ENCODE data around the gene CHCHD10.
A peak's percentile ranks its signal among the peaks of the same experiment; 100 is the strongest.

CHCHD10 gene

DNA sequence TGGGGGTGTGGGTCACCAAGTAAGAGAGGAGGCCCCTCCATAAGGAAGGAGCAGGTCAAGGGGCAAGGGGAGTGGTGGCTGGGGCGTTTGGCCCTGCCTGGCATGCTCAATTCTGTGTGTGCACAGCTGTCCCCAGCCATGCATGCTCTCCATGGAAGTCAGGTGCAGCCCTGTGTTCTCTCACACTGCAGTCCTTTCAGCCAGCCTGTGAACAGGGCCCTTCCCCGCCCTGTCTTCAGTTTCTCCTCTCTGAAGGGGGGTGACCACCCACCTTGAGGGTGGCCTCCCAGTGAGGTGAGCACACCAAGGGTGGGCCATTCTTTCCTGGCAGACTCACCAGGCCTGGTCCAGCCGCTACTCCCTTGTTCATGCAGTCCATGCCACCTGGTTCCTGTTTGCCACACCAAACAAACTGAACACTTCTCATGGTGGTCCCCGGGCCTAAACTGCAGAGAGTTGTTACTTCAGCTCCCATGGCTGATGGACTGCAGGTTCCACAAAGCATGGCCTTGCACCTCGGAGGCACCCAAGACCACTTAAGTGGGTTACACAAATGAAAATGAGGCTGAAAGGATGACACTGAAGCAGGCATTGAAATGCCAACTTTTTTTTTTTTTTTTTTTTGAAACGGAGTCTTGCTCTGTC lies 1.7 kb upstream of the CHCHD10 start:
- DNase-seq = no peak

GRCh38 chr22:23767303-23767672 lies 484 bp downstream of the CHCHD10 start:
- no peak for DNase-seq

DNA sequence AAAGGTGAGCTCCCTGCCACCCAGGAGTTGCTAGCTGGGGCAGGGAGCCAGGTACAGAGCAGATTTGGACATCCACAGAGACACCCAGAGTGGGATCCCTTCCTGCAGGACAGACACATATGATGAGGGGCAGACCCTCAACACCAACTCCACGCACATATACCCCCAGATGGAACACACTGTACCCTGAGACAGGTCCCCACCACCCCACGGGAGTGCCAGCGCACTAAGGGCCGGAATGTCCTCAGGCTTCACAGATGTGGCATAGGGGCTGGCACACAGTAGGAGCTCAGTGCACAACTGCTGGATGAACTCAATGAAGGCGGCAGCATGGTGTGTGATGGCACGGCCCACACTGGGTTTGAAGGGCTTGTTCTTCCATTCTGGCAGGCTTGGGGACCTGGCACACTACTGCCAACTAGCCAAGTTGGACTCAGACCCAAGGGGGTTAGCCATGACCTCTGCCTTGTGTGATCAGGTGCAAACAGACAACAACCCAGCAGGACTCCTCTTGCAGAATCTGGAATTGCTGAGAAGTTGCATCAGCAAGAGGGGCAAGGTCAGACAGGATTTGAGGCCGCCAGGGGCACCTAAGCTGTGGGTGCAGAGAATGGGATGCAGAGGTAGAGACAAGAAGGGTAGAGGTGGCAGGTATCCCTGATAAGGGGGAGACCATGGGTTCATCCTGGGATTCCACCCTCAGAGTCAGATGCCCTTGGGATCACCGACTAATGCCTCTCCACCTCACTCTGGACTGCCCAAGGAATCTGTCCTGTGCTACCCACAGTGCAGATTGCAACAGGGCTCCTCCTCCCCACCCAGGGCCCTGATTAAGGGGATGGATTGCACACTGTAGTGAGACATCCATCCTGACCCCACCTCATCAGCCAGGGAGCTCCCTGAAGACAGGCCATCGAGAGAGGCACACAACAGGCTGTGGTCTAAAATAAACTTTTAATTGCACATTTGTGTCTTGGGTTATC lies 2.6 kb downstream of the CHCHD10 start:
- no peak for DNase-seq

DNA sequence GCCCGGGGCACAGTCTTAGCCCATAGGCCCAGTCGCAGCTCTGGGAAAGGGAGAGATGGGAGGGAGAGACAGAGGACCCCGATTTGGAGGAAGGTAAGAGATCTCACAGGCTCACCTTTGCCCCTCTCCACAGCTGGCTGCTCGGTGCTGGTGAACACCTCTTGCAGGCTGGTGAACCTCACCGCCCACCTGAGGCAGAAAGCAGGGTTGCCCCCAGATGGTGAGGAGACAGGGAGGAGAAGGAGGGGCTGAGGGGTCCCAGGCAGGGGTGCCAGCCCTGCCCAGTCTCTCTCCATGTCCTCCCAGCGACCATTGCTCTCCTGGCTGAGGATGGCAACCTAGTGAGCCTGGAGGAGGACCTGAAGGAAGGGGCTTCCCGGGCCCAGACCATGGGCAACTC lies 3.8 kb downstream of the CHCHD10 start:
- DNase-seq = no peak

DNA sequence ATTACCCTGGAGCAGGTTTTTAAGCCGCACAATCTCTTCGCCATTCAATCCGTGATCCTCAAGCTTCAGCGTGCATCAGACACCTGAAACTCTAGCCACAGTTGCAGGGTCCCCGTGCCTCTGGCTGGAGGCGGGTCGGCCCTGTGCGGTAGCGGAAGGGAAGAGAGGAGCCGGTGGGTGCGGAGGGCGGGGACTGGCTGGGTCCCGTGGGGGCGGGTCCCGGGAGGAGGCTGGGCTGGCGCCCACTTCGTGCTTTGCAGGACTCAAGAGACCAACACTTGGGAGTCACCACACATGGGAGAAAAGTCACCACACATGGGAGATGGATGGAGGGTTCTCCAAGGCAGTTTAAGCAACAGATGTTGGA lies 4.2 kb downstream of the CHCHD10 start:
- DNase-seq = peak; percentile 31

- no peak for DNase-seq
Observed at GRCh38 chr22:23762842-23763578, 4.8 kb downstream of the CHCHD10 start, which contains the start of gene C22orf15. TSS of gene C22orf15 (plus strand) at chr22:23762990. CDS start at chr22:23763307, 317 bp downstream.

- DNase-seq = no peak
Observed at GRCh38 chr22:23760056-23760455, 7.7 kb downstream of the CHCHD10 start.

GRCh38 chr22:23759566-23759965 lies 8.2 kb downstream of the CHCHD10 start:
- no peak for DNase-seq

DNA sequence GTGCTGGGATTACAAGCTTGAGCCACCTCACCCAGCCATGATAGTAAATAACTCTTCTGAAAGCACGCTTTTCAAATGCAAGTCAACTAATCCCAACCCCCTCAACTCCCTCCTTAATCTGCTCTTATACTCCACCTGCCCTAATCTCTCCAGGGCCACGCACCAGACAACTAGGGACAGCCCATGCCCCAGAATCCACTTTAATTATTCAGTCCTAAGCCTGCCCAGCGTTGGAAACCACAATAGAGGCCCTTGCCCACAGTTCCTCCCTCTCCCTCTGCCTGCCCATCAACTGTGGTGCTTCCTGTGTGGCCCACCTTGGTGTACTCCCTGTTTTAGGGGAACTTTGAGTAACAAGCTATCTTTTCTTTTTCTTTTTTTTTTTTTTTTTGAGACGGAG lies 10.9 kb downstream of the CHCHD10 start:
- DNase-seq = no peak

- no peak for DNase-seq
Observed at GRCh38 chr22:23755711-23756110, 12.1 kb downstream of the CHCHD10 start.

DNA sequence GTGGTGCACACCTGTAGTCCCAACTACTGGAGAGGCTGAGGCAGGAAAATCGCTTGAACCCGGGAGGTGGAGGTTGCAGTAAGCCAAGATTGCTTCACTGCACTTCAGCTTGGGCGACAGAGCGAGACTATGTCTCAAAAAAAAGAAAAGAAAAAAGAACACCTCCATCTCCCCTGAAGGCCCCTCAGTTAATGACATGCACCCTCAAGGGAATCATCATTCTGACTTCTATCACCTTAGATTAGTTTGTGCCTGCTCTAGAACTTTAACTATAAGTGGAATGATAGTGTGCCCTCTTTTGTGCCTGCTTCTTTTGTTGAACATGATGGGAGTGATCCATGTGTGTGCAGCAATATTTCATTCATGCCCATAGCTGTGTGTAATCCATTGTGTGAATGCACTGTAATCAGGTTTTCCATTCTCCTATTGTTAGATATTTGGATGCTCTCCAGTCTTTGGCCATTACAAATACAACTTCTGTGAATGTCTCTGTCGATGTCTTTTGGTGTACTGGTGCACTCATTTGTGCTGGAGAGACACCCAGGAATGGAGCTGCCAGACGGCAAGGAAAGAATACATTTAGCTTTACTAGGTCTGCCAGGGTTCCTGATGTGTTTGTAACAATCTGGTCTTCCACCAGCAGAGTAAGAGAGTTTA lies 12.7 kb downstream of the CHCHD10 start:
- DNase-seq = no peak

GRCh38 chr22:23754220-23754919 lies 13.4 kb downstream of the CHCHD10 start, which contains the start of gene VPREB3:
TSS of gene VPREB3 (minus strand) at chr22:23754425. CDS start at chr22:23754363, 62 bp downstream.
- DNase-seq = no peak

GRCh38 chr22:23753385-23753784 lies 14.4 kb downstream of the CHCHD10 start:
- DNase-seq = no peak

DNA sequence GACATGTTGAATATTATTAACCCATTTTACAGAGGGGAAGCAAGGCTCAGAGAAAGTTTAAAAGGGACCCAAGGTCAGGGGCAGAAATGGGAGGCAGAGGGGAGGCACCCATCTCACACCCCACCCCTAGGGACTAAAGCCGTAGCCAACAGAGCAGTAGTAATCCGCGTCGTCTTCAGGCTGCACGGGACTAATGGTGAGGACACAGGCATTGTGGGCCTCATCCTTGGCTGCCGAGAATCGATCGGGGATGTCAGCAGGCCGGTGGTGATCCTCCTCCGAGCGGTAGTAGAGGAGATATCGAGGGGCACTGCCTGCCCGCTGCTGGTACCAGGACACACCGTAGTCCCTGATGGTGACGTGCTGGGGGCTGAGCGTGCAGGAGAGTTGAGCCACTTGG lies 15.0 kb downstream of the CHCHD10 start:
- DNase-seq = no peak

- DNase-seq = no peak
Observed at GRCh38 chr22:23752090-23752691, 15.6 kb downstream of the CHCHD10 start.

DNA sequence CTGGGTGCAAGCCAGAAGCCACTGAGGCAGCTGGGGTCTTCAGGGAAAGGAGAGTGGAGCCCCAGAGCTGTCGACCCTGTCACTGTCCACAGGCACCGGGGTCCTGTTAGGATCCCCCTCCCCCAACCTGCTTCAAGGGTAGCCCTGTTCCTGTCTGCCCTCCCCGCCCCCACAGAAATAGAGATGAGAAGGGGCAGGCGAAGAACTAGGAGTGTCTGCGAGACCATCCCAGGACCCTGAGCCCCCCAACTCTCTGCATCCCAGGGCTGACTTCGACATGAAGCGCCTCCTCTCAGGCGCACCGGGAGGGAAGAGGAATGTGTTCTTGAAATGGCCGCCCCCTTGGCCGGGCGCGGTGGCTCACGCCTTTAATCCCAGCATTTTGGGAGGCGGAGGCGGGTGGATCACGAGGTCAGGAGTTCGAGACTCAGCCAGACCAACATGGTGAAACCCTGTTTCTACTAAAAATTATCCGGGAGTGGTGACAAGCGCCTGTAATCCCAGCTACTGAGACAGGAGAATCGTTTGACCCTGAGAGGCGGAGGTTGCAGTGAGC lies 16.3 kb downstream of the CHCHD10 start:
- DNase-seq = no peak

GRCh38 chr22:23750714-23751440 lies 16.9 kb downstream of the CHCHD10 start, which contains the start of gene ZNF70:
TSS of gene ZNF70 (minus strand) at chr22:23751112. CDS start at chr22:23745140, 5,972 bp downstream.
- peak; percentile 78 for DNase-seq

- DNase-seq = no peak
Observed at GRCh38 chr22:23750367-23750713, 17.4 kb downstream of the CHCHD10 start.

GRCh38 chr22:23749841-23750301 lies 17.9 kb downstream of the CHCHD10 start:
- no peak for DNase-seq

DNA sequence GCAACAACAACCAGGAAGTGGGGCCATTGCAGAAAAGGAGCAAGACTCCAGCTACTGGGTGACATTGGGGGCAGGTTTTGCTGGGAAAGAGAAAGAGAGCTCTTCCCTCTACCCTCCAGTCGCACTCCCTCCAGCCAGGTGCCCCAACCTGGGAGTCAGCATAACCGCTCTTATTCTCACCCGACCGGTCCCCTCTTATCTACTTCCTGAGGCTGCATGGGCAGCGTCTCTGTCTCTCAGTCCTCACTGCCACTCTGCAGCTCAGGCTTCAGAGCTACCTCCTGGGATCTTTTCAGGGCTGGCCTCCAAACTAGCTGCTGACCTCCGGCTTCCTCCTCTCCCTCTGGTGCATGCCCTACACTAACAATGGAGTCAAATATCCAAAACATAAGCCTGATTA lies 22.0 kb downstream of the CHCHD10 start:
- no peak for DNase-seq

GRCh38 chr22:23744485-23744884 lies 23.3 kb downstream of the CHCHD10 start:
- no peak for DNase-seq
